HG02973 (cell line): ENCODE data around the gene MIGA2.

Experiments
- ATAC-seq: cut with Tn5 transposase; IDR thresholded peaks from one replicate; pipeline ENCODE4 v1.9.1; 2021; ENCODE audit warnings: moderate library complexity; ENCODE audit not compliant: unreplicated experiment

Gene MIGA2

GRCh38 chr9:129036923-129037766 is 719 bp downstream of the MIGA2 start:
- no peak for ATAC-seq

- ATAC-seq = no peak
These were observed 1.3 kb downstream of the MIGA2 start for GRCh38 chr9:129037767-129038098.

GRCh38 chr9:129038109-129038852 is 1.9 kb downstream of the MIGA2 start:
- no peak for ATAC-seq

- ATAC-seq = no peak
These were observed 3.8 kb downstream of the MIGA2 start for GRCh38 chr9:129040113-129040643.

GRCh38 chr9:129042016-129042415 is 5.6 kb downstream of the MIGA2 start:
- no peak for ATAC-seq

GRCh38 chr9:129052592-129052991 is 16.2 kb downstream of the MIGA2 start:
- no peak for ATAC-seq

GRCh38 chr9:129053020-129053419 is 16.6 kb downstream of the MIGA2 start:
- ATAC-seq = no peak

GRCh38 chr9:129054163-129054851 is 17.9 kb downstream of the MIGA2 start:
- no peak for ATAC-seq

GRCh38 chr9:129058965-129059795 is 22.8 kb downstream of the MIGA2 start:
- ATAC-seq = no peak

- ATAC-seq = no peak
These were observed 23.7 kb downstream of the MIGA2 start for GRCh38 chr9:129059796-129060785.

GRCh38 chr9:129060991-129061390 is 24.6 kb downstream of the MIGA2 start:
- no peak for ATAC-seq

GRCh38 chr9:129063061-129063460 is 26.6 kb downstream of the MIGA2 start:
- ATAC-seq = no peak

- no peak for ATAC-seq
These were observed 28.1 kb downstream of the MIGA2 start for GRCh38 chr9:129064499-129064908.

GRCh38 chr9:129068110-129068509 is 31.7 kb downstream of the MIGA2 start:
- no peak for ATAC-seq

GRCh38 chr9:129068990-129069861 is 32.8 kb downstream of the MIGA2 start:
- peak; percentile 68 for ATAC-seq

- no peak for ATAC-seq
These were observed 33.6 kb downstream of the MIGA2 start for GRCh38 chr9:129069862-129070641.

- ATAC-seq = no peak
These were observed 34.5 kb downstream of the MIGA2 start for GRCh38 chr9:129070696-129071525.
